ENCODE results near the gene TSPAN14. TPM values are rescaled to one million over a fixed set of nuclear protein-coding genes. Genes with fewer than 3 reads are reported as not detected.

The TSPAN14 gene
- total and polyA plus RNA-seq, 2 of the 13 experiments (the other 11 are each of a cell fraction or from before 2014, with no cell fraction given): 24.1 to 80.6 TPM

DNA sequence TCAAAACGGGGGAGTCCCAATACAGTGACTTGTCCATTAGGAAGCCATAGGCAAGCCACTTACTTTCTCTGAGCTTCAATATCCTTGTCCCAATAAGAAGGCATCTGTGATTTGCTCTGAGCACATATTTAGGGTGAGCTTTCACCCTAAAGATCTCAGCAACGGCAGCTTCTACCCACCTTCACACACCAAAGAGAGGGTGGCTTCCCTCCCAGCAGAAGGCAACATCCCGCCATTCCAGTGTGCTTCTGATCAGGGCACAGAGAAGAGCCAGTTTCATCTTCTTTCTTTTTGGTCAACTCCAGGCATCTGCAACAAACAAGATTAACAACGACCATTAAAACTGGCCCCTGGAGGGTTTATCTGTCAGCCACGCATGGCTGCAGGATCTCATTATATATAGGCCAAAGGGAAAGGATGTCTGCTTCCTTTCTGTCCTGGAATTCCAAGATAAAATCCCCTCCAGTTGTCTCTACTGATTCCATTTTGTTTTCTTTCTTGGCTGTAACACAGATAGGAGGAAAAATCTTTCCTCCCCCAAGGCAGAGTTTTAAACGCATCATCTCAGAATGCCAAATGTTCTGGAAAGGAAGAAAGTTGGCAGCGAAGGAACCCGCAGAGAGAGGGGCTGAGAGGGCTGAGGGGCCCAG, 83.1 kb downstream of the TSPAN14 start:
- H3K79me2 ChIP-seq (ENCODE audit: insufficient read depth, low read length): no peaks in the 10 kb centered on the region
- H2AFZ ChIP-seq (ENCODE audit: low read length): no peak overlapping the region
- no peaks in the 10 kb centered on the region for H3K4me1 ChIP-seq (ENCODE audit: insufficient read depth, low read length)
- no peak for FAIRE-seq
- peaks cover 3 to 19% of the 10 kb centered on the region in 2 experiments; a peak in 3 of 5 replicates for H3K27me3 ChIP-seq (ENCODE audit: control insufficient read depth in 1 of 2, insufficient read depth in 2 of 2, low read length in 2 of 2)
- intact Hi-C loops (cut with micrococcal nuclease; ENCODE audit: unreplicated experiment) (loop anchor here (10.0 kb wide), 1 partner anchor 152 kb away; no protein-coding TSS in a partner anchor), in situ Hi-C loops (cut with HindIII; ENCODE audit: extremely low pct_ligation_motif_present, low pct_unique_long_range_greater_than_20kb) (no loop called here)
- H3K4me2 ChIP-seq (ENCODE audit: low read depth, low read length): no peak overlapping the region
- POLR2A ChIA-PET: no interaction called here
- TF ChIP-seq, protein P1, sequence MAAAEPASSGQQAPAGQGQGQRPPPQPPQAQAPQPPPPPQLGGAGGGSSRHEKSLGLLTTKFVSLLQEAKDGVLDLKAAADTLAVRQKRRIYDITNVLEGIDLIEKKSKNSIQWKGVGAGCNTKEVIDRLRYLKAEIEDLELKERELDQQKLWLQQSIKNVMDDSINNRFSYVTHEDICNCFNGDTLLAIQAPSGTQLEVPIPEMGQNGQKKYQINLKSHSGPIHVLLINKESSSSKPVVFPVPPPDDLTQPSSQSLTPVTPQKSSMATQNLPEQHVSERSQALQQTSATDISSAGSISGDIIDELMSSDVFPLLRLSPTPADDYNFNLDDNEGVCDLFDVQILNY (CRISPR knock-in tag; conservative IDR thresholded peaks at IDR 0.05): no peak
- TF ChIP-seq ZNF501 (CRISPR knock-in tag; IDR thresholded peaks at IDR 0.05) (no peak), SRSF9 (IDR thresholded peaks at IDR 0.05; ENCODE audit: borderline replicate concordance, insufficient read depth, low read depth, low read length, poor library complexity, severe bottlenecking) (no peak), BORCS8-MEF2B (CRISPR knock-in tag; IDR thresholded peaks at IDR 0.05) (no peak)
- TF ChIP-seq, protein P2, sequence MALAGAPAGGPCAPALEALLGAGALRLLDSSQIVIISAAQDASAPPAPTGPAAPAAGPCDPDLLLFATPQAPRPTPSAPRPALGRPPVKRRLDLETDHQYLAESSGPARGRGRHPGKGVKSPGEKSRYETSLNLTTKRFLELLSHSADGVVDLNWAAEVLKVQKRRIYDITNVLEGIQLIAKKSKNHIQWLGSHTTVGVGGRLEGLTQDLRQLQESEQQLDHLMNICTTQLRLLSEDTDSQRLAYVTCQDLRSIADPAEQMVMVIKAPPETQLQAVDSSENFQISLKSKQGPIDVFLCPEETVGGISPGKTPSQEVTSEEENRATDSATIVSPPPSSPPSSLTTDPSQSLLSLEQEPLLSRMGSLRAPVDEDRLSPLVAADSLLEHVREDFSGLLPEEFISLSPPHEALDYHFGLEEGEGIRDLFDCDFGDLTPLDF (CRISPR knock-in tag; IDR thresholded peaks at IDR 0.05): no peak
- H3K36me3 ChIP-seq (replicated peaks in 1 of 2; ENCODE audit: control insufficient read depth in 1 of 2, insufficient read depth in 2 of 2, low read length in 2 of 2): no peaks in the 10 kb centered on the region
- no TSS peak for BruUV-seq (replicated peaks)
- no peaks in the 10 kb centered on the region for H4K20me1 ChIP-seq (ENCODE audit: insufficient read depth, low read length)
- 74% methylated on average over 8 of the region's 8 CpGs for WGBS (ENCODE audit: low lambda C conversion rate)
- no peak for DNase-seq (ENCODE audit: low spot score)
- ATAC-seq: no peak
- H3K27ac ChIP-seq (ENCODE audit: extremely low read length, insufficient read depth, low read length): no peak overlapping the region
- H3K4me3 ChIP-seq (replicated peaks in 1 of 3; ENCODE audit: insufficient read depth in 1 of 3, low read depth in 2 of 3, low read length in 3 of 3): no peak overlapping the region
- no peaks in the 10 kb centered on the region for H3K9me3 ChIP-seq (ENCODE audit: low read length)
- CTCF ChIA-PET (ENCODE audit: low intra/inter-chr PET ratio, low total read pairs): no interaction called here
- H3K9ac ChIP-seq (ENCODE audit: insufficient read depth, low read depth, low read length): no peak overlapping the region
